Omental fat pad (tissue), 4 donors: Measurements from ENCODE around the gene PDE1C. TPM values are rescaled to one million over a fixed set of nuclear protein-coding genes. Genes with fewer than 3 reads are reported as not detected.

Experiments used
- ATAC-seq: fragments of 150-250 bp; one replicate; pipeline ENCODE4 v1.9.1; 2016; ENCODE audit warnings: mild to moderate bottlenecking, moderate library complexity; ENCODE audit not compliant: low FRiP score
- DNase-seq: peaks from one replicate; pipeline ENCODE4 v3.0.0-alpha.2; 2019; ENCODE audit warnings: low spot score
- total RNA-seq, 4 donors: library from RNA; depleted of rRNA; stranded (reverse); fragments of >200 nt; gene quantifications; one replicate each; pipeline ENCODE4 v1.1.0, GENCODE V29; 2016
- TF ChIP-seq, protein P1 (sequence below), 3 donors: fragments of 450-650 bp; IDR thresholded peaks; one replicate each; pipeline ENCODE4 v1.5.1; 2016 to 2017; ENCODE audit warnings: antibody characterized with exemption in 3 of 3, mild to moderate bottlenecking in 3 of 3, moderate library complexity in 2 of 3

Gene PDE1C
- total RNA-seq, 4 donors from 2014 or later: 2.6 to 20.6 (median 4.3) TPM

- ATAC-seq (no peak), DNase-seq (no peak)
- TF ChIP-seq, protein P1, sequence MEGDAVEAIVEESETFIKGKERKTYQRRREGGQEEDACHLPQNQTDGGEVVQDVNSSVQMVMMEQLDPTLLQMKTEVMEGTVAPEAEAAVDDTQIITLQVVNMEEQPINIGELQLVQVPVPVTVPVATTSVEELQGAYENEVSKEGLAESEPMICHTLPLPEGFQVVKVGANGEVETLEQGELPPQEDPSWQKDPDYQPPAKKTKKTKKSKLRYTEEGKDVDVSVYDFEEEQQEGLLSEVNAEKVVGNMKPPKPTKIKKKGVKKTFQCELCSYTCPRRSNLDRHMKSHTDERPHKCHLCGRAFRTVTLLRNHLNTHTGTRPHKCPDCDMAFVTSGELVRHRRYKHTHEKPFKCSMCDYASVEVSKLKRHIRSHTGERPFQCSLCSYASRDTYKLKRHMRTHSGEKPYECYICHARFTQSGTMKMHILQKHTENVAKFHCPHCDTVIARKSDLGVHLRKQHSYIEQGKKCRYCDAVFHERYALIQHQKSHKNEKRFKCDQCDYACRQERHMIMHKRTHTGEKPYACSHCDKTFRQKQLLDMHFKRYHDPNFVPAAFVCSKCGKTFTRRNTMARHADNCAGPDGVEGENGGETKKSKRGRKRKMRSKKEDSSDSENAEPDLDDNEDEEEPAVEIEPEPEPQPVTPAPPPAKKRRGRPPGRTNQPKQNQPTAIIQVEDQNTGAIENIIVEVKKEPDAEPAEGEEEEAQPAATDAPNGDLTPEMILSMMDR (IDR thresholded peaks at IDR 0.05): no peak
Measured at GRCh38 chr7:31954500-31954899, 115.7 kb downstream of the PDE1C start.

- TF ChIP-seq, protein P1 (IDR thresholded peaks at IDR 0.05): no peak
- DNase-seq (no peak), ATAC-seq (no peak)
Measured at GRCh38 chr7:31953432-31953831, 116.8 kb downstream of the PDE1C start.

GRCh38 chr7:31950091-31950755 is 120.0 kb downstream of the PDE1C start:
- TF ChIP-seq, protein P1 (IDR thresholded peaks at IDR 0.05): no peak
- ATAC-seq: no peak
- DNase-seq: no peak

DNA sequence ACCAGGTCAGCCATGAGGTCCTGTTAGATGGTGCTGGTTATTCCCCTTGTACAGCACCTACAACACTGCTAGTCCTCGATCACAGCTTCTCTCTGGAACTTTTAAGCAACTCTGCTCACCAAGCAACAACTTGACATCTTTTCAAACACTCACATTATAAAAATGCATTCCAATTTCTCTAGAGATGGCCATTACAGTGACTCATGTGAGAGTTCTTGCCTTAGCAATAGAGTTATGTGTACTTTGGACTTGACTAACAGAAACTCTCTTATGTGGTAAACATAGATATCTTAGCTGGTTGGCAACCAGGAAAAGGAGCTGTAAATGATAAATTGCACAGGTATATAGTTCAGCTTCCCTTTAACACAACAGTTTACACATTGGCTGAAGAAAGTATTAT is 122.2 kb downstream of the PDE1C start:
- no peak for DNase-seq
- no peak for ATAC-seq
- TF ChIP-seq, protein P1 (IDR thresholded peaks at IDR 0.05): no peak

GRCh38 chr7:31940167-31940566 is 130.0 kb downstream of the PDE1C start:
- TF ChIP-seq, protein P1 (IDR thresholded peaks at IDR 0.05): no peak
- ATAC-seq (no peak), DNase-seq (no peak)

DNA sequence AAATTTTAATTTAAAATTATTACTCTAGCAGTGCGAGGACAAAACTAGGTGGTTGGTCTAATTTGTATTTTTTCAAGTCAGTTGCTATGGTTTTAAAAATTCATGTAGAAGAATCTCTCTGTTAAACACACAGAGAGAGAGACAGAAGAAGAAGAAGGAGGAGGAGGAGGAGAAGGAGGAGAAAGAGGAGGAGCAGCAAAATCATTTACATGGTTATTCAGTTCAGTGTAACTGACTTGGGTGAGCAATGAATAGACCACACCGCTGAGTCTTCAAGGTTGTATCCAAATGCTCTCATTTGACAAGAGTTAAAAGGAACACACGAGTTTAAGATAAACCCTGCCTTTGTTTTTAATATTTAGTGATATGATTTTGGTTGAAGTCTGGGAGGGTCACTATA is 131.1 kb downstream of the PDE1C start:
- TF ChIP-seq, protein P1 (IDR thresholded peaks at IDR 0.05): no peak
- DNase-seq: no peak
- no peak for ATAC-seq

GRCh38 chr7:31938650-31939049 is 131.6 kb downstream of the PDE1C start:
- TF ChIP-seq, protein P1 (IDR thresholded peaks at IDR 0.05): no peak
- ATAC-seq (no peak), DNase-seq (no peak)
